GM18520 (cell line): Measurements from ENCODE around the gene USP17L30.
"Not testable (repeated sequence)": the region's sequence is repeated elsewhere in the genome, so short reads cannot be mapped to it uniquely, and the experiment has no call there.

Experiments
- ATAC-seq: cut with Tn5 transposase; IDR thresholded peaks from one replicate; pipeline ENCODE4 v1.9.1; 2021; ENCODE audit not compliant: unreplicated experiment

The USP17L30 gene

GRCh38 chr4:9362829-9363228 is at the start of gene USP17L30:
USP17L30 (plus strand) TSS chr4:9363129; CDS start chr4:9363129, 0 bp downstream.
- ATAC-seq, result not testable (repeated sequence)

GRCh38 chr4:9324191-9324590 is 38.7 kb upstream of the USP17L30 start:
- not testable (repeated sequence) for ATAC-seq

- ATAC-seq, result not testable (repeated sequence)
Measured at GRCh38 chr4:9324865-9325264, 38.1 kb upstream of the USP17L30 start, which contains the start of gene USP17L24. USP17L24 (plus strand) TSS chr4:9325165; CDS start chr4:9325165, 0 bp downstream.

- not testable (repeated sequence) for ATAC-seq
Measured at GRCh38 chr4:9329611-9330010, 33.3 kb upstream of the USP17L30 start, which contains the start of gene USP17L25. USP17L25 (plus strand) TSS chr4:9329911; CDS start chr4:9329911, 0 bp downstream.

GRCh38 chr4:9334358-9334757 is 28.6 kb upstream of the USP17L30 start, which contains the start of gene USP17L26:
USP17L26 (plus strand) TSS chr4:9334658; CDS start chr4:9334658, 0 bp downstream.
- ATAC-seq, result not testable (repeated sequence)

- ATAC-seq, result not testable (repeated sequence)
Measured at GRCh38 chr4:9339103-9339502, 23.8 kb upstream of the USP17L30 start, which contains the start of gene USP17L5. USP17L5 (plus strand) TSS chr4:9339403; CDS start chr4:9339403, 0 bp downstream.

GRCh38 chr4:9343848-9344247 is 19.1 kb upstream of the USP17L30 start, which contains the start of gene USP17L27:
USP17L27 (plus strand) TSS chr4:9344148; CDS start chr4:9344148, 0 bp downstream.
- not testable (repeated sequence) for ATAC-seq

- ATAC-seq, result not testable (repeated sequence)
Measured at GRCh38 chr4:9348593-9348992, 14.3 kb upstream of the USP17L30 start, which contains the start of gene USP17L28. USP17L28 (plus strand) TSS chr4:9348893; CDS start chr4:9348893, 0 bp downstream.

- not testable (repeated sequence) for ATAC-seq
Measured at GRCh38 chr4:9350866-9351265, 12.1 kb upstream of the USP17L30 start.

GRCh38 chr4:9353338-9353737 is 9.6 kb upstream of the USP17L30 start, which contains the start of gene USP17L29:
USP17L29 (plus strand) TSS chr4:9353638; CDS start chr4:9353638, 0 bp downstream.
- ATAC-seq, result not testable (repeated sequence)

- ATAC-seq, result not testable (repeated sequence)
Measured at GRCh38 chr4:9379881-9380280, 17.0 kb downstream of the USP17L30 start.

- ATAC-seq, result not testable (repeated sequence)
Measured at GRCh38 chr4:9381012-9381534, 18.1 kb downstream of the USP17L30 start.

GRCh38 chr4:9384126-9384525 is 21.2 kb downstream of the USP17L30 start:
- no peak for ATAC-seq

GRCh38 chr4:9389001-9389400 is 26.1 kb downstream of the USP17L30 start:
- not testable (repeated sequence) for ATAC-seq

GRCh38 chr4:9405774-9406173 is 42.8 kb downstream of the USP17L30 start:
- ATAC-seq, result not testable (repeated sequence)

- not testable (repeated sequence) for ATAC-seq
Measured at GRCh38 chr4:9406491-9406890, 43.6 kb downstream of the USP17L30 start.

GRCh38 chr4:9409793-9410192 is 46.9 kb downstream of the USP17L30 start:
- no peak for ATAC-seq
